Liver (tissue), 9 donors: ENCODE data around the gene ANKRD33B. TPM values are rescaled to one million over a fixed set of nuclear protein-coding genes. Genes with fewer than 3 reads are reported as not detected.

Source experiments
- DNase-seq: peaks from one replicate; pipeline ENCODE4 v3.0.0-alpha.2; 2017; ENCODE audit warnings: low spot score
- H3K27ac ChIP-seq, 2 donors: one replicate each; pipeline ENCODE4 v1.7.0; 2013; ENCODE audit warnings: inconsistent platforms in 2 of 2, low read length in 2 of 2, control low read depth in 1 of 2, low read depth in 1 of 2, mild to moderate bottlenecking in 1 of 2
- H3K27me3 ChIP-seq, 4 donors: one replicate each; pipeline versions ENCODE4 v1.6.1 to v1.7.0; 2013; ENCODE audit warnings: low read length in 3 of 4, inconsistent platforms in 1 of 4, mild to moderate bottlenecking in 1 of 4, moderate library complexity in 1 of 4; ENCODE audit not compliant: control insufficient read depth in 4 of 4, insufficient read depth in 4 of 4
- H3K36me3 ChIP-seq, 4 donors: one replicate each; pipeline versions ENCODE4 v1.6.1 to v1.7.0; 2013; ENCODE audit warnings: low read length in 3 of 4, mild to moderate bottlenecking in 3 of 4, low read depth in 1 of 4, moderate library complexity in 1 of 4; ENCODE audit not compliant: control insufficient read depth in 4 of 4, insufficient read depth in 3 of 4
- H3K4me1 ChIP-seq, 4 donors: one replicate each; pipeline versions ENCODE4 v1.6.1 to v1.7.0; 2013; ENCODE audit warnings: low read length in 3 of 4, mild to moderate bottlenecking in 3 of 4, moderate library complexity in 1 of 4; ENCODE audit not compliant: control insufficient read depth in 4 of 4, insufficient read depth in 4 of 4
- H3K4me3 ChIP-seq, 3 donors: one replicate each; pipeline versions ENCODE4 v1.6.1 to v1.7.0; 2013; ENCODE audit warnings: low read length in 3 of 3, control low read depth in 1 of 3, low read depth in 1 of 3, mild to moderate bottlenecking in 1 of 3
- H3K9ac ChIP-seq, 2 donors: one replicate each; pipeline ENCODE4 v1.7.0; 2013; ENCODE audit warnings: low read length in 2 of 2, mild to moderate bottlenecking in 2 of 2, moderate library complexity in 2 of 2, control low read depth in 1 of 2, low read depth in 1 of 2
- H3K9me3 ChIP-seq, 4 donors: one replicate each; pipeline versions ENCODE4 v1.6.1 to v1.7.0; 2013; ENCODE audit warnings: low read length in 3 of 4; ENCODE audit not compliant: control insufficient read depth in 4 of 4
- CTCF ChIP-seq: fragments of 150-350 bp; IDR thresholded peaks from 2 replicates; pipeline ENCODE4 v1.5.1; 2017; ENCODE audit warnings: improper control_type of control experiment, low read depth, low read length; ENCODE audit not compliant: missing input control
- EGR1 ChIP-seq, 2 donors: IDR thresholded peaks; 2 replicates each; pipeline ENCODE4 v1.6.1; 2016 to 2018; ENCODE audit warnings: antibody characterized with exemption in 2 of 2, low read depth in 2 of 2
- FOXA1 ChIP-seq: IDR thresholded peaks from 2 replicates; pipeline ENCODE4 v1.6.1; 2016; ENCODE audit warnings: antibody characterized with exemption
- FOXA2 ChIP-seq: IDR thresholded peaks from 2 replicates; pipeline ENCODE4 v1.6.1; 2016; ENCODE audit warnings: antibody characterized with exemption
- GABPA ChIP-seq, 2 donors: IDR thresholded peaks in 1 of 2; conservative IDR thresholded peaks in 1 of 2; 2 replicates each; pipeline ENCODE4 v1.6.1; 2016; ENCODE audit warnings: antibody characterized with exemption in 2 of 2, mild to moderate bottlenecking in 1 of 2, moderate library complexity in 1 of 2
- HNF4A ChIP-seq, 2 donors: conservative IDR thresholded peaks; 2 replicates each; pipeline ENCODE4 v1.6.1; 2016; ENCODE audit warnings: antibody characterized with exemption in 2 of 2, mild to moderate bottlenecking in 2 of 2
- HNF4G ChIP-seq: IDR thresholded peaks from 2 replicates; pipeline ENCODE4 v1.6.1; 2016; ENCODE audit warnings: antibody characterized with exemption
- NR2F2 ChIP-seq: IDR thresholded peaks from 2 replicates; pipeline ENCODE4 v1.6.1; 2016; ENCODE audit warnings: antibody characterized with exemption
- RAD21 ChIP-seq, 2 donors: IDR thresholded peaks; 2 replicates each; pipeline ENCODE4 v1.6.1; 2016; ENCODE audit warnings: antibody characterized with exemption in 2 of 2, mild to moderate bottlenecking in 2 of 2
- REST ChIP-seq: IDR thresholded peaks from 2 replicates; pipeline ENCODE4 v1.6.1; 2016; ENCODE audit warnings: antibody characterized with exemption, mild to moderate bottlenecking
- RXRA ChIP-seq, 2 donors: IDR thresholded peaks; 2 replicates each; pipeline ENCODE4 v1.6.1; 2017 to 2018; ENCODE audit warnings: antibody characterized with exemption in 2 of 2, mild to moderate bottlenecking in 1 of 2
- SP1 ChIP-seq: IDR thresholded peaks from 2 replicates; pipeline ENCODE4 v1.6.1; 2018; ENCODE audit warnings: antibody characterized with exemption, mild to moderate bottlenecking
- TAF1 ChIP-seq: conservative IDR thresholded peaks from 2 replicates; pipeline ENCODE4 v1.6.1; 2016; ENCODE audit warnings: antibody characterized with exemption, mild to moderate bottlenecking
- YY1 ChIP-seq: IDR thresholded peaks from 2 replicates; pipeline ENCODE4 v1.6.1; 2016; ENCODE audit warnings: antibody characterized with exemption, mild to moderate bottlenecking
- WGBS: extraction: QIAGEN DNeasy Blood & Tissue Kit; methylation state at CpG from one replicate; pipeline ENCODE4 v1.1.7; 2013; 5-methylcytosine and 5-hydroxymethylcytosine counted together
- polyA plus RNA-seq, 2 donors: library from polyadenylated mRNA; stranded (reverse) in 1 of 2; unstranded in 1 of 2; fragments of 200-250 nt in 1 of 2; fragments of >200 nt in 1 of 2; fragmentation: Nextera tagmentation in 1 of 2; extraction: Ambion mirVana in 1 of 2; gene quantifications; one replicate each; pipeline versions ENCODE4 v1.2.1 to v1.2.3, GENCODE V29; 2013 to 2015
- total RNA-seq, 2 donors: library from RNA; depleted of rRNA; stranded (reverse); fragments of >200 nt; gene quantifications; one replicate each; pipeline ENCODE4 v1.2.3, GENCODE V29; 2014
- TF ChIP-seq, protein P1 (sequence below): IDR thresholded peaks from 2 replicates; pipeline ENCODE4 v1.6.1; 2016; ENCODE audit warnings: antibody characterized with exemption
- TF ChIP-seq, protein P2 (sequence below): IDR thresholded peaks from 2 replicates; pipeline ENCODE4 v1.6.1; 2016; ENCODE audit warnings: antibody characterized with exemption
- donor health status: healthy.
- donor health status: healthy.
- donor health status: healthy.
- donor health status: healthy.
- donor health status: healthy.

The ANKRD33B gene
- total and polyA plus RNA-seq, 4 donors: 0.09 to 1.9 (median 0.25) TPM; not detected in 1

GRCh38 chr5:10680876-10681481 is 117.1 kb downstream of the ANKRD33B start:
- H3K4me1 ChIP-seq: no peaks in the 10 kb centered on the region
- 96% methylated on average over 17 of the region's 17 CpGs for WGBS
- H3K4me3 ChIP-seq: no peak overlapping the region
- peaks cover 18 to 45% (median 32%) of the 10 kb centered on the region in 4 donors for H3K36me3 ChIP-seq
- no peaks in the 10 kb centered on the region for H3K27me3 ChIP-seq
- H3K9me3 ChIP-seq: no peaks in the 10 kb centered on the region
- DNase-seq: no peak
- H3K9ac ChIP-seq: no peak overlapping the region
- H3K27ac ChIP-seq: no peak overlapping the region
- TF ChIP-seq EGR1 (IDR thresholded peaks at IDR 0.05; ENCODE audit: low read depth in 2 of 2): no peak
- TF ChIP-seq NR2F2: no peak
- TF ChIP-seq, protein P1, sequence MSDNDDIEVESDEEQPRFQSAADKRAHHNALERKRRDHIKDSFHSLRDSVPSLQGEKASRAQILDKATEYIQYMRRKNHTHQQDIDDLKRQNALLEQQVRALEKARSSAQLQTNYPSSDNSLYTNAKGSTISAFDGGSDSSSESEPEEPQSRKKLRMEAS: no peak
- TF ChIP-seq HNF4G: no peak
- TF ChIP-seq GABPA (IDR thresholded peaks at IDR 0.05 in 1 of 2, conservative IDR thresholded peaks at IDR 0.05 in 1 of 2): no peak
- TF ChIP-seq HNF4A (conservative IDR thresholded peaks at IDR 0.05): no peak
- no peak for TF ChIP-seq CTCF
- TF ChIP-seq RXRA (IDR thresholded peaks at IDR 0.05): no peak
- TF ChIP-seq YY1: no peak
- TF ChIP-seq SP1: no peak
- TF ChIP-seq FOXA2: no peak
- TF ChIP-seq REST: no peak
- no peak for TF ChIP-seq RAD21 (IDR thresholded peaks at IDR 0.05)
- no peak for TF ChIP-seq FOXA1
- TF ChIP-seq TAF1: no peak

GRCh38 chr5:10681731-10682679 is 118.1 kb downstream of the ANKRD33B start:
- Histone ChIP-seq H3K36me3 (peaks cover 18 to 46% (median 32%) of the 10 kb centered on the region in 4 donors), H3K4me1 (no peaks in the 10 kb centered on the region), H3K4me3 (no peak overlapping the region), H3K27me3 (no peaks in the 10 kb centered on the region), H3K9ac (no peak overlapping the region), H3K27ac (no peak overlapping the region), H3K9me3 (no peaks in the 10 kb centered on the region)
- no peak for TF ChIP-seq FOXA1
- no peak for TF ChIP-seq NR2F2
- TF ChIP-seq HNF4G: no peak
- TF ChIP-seq, protein P2, sequence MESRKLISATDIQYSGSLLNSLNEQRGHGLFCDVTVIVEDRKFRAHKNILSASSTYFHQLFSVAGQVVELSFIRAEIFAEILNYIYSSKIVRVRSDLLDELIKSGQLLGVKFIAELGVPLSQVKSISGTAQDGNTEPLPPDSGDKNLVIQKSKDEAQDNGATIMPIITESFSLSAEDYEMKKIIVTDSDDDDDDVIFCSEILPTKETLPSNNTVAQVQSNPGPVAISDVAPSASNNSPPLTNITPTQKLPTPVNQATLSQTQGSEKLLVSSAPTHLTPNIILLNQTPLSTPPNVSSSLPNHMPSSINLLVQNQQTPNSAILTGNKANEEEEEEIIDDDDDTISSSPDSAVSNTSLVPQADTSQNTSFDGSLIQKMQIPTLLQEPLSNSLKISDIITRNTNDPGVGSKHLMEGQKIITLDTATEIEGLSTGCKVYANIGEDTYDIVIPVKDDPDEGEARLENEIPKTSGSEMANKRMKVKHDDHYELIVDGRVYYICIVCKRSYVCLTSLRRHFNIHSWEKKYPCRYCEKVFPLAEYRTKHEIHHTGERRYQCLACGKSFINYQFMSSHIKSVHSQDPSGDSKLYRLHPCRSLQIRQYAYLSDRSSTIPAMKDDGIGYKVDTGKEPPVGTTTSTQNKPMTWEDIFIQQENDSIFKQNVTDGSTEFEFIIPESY: no peak
- no peak for TF ChIP-seq YY1
- TF ChIP-seq FOXA2: no peak
- TF ChIP-seq TAF1: no peak
- no peak for TF ChIP-seq CTCF
- TF ChIP-seq GABPA (IDR thresholded peaks at IDR 0.05 in 1 of 2, conservative IDR thresholded peaks at IDR 0.05 in 1 of 2): no peak
- TF ChIP-seq HNF4A (conservative IDR thresholded peaks at IDR 0.05): no peak
- TF ChIP-seq RAD21 (IDR thresholded peaks at IDR 0.05): no peak
- DNase-seq: no peak
- WGBS: 85% methylated on average over 22 of the region's 22 CpGs
